SK-N-MC (cell line): ENCODE measurements around the gene IGSF23.

ENCODE experiments used
- EZH2 ChIP-seq: fragments of 200-600 bp; sonication (generic); IDR thresholded peaks from one replicate; pipeline ENCODE4 v1.6.1; 2017; ENCODE audit warnings: antibody characterized with exemption
- POLR2AphosphoS5 ChIP-seq: IDR thresholded peaks from 2 replicates; pipeline ENCODE4 v1.6.1; 2012; ENCODE audit warnings: mild to moderate bottlenecking, low read depth, low read length, borderline replicate concordance

DNA sequence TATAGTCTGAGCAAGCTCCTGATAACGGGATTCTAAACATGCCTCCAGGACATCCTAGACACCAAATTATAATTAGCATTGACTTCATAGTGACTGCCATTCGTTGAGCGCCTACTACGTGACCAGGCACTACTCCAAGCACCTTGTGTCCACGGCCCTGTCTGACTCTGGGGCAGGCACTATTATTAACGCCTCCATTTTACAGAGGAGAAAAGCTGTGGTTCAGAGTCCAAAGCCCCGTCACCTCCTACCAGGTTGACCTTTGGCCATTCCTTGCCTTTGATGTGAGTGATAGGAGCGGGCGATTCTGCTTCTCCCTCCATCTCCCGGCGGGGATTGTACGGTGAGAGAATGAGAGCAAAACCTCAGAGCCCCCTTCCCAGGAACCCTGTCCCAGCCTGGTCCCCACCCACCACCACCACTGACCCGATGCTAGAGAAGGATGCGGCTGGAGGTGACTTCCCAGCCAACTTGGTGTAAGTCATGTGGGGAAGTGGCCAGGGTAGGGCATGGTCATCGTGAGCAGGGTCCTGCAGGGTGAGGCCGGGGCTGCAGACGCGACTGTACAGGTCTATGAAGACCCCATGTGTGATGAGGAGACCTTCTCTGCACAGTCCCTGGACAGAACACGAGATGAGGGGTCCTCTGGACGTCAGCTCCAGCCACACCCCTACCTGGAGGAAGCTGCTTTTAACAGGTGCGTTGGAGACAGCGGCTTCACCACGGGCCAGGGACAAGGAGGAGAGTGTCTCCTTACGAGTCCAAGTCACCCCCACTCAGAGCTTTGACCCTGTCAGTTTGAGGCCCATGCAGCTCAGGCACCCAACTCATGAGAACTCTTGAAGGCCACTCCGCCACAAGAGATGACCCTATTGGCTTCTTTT lies at the start of gene IGSF23:
- no peak for TF ChIP-seq EZH2
- TF ChIP-seq POLR2AphosphoS5: no peak
